Measurements from ENCODE around the gene BDH1.

DNA sequence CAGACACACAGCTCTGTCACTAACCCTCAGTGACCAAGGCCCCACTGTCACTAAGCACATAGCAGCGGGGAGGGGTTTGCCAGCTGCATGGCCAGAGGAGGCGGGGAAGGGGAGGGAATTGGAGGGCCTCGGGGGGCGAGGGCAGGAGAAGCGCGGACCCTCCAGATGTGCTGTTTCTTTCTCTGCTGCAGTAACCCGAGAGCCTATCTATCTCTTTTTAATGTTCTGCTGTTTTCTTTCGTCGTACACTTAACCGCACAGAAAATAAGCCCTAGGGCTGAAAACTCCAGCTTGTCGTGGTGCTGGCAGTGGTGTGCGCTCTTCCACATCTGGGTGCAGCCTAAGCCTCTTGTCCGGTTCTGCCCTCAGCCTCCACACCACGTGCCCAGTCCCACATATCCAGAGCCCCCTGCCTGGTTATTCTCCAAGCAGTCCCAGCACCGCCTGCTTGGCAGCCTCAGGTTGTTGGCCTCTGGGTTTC, 51.1 kb downstream of the BDH1 start:
- TF ChIP-seq, protein P1, sequence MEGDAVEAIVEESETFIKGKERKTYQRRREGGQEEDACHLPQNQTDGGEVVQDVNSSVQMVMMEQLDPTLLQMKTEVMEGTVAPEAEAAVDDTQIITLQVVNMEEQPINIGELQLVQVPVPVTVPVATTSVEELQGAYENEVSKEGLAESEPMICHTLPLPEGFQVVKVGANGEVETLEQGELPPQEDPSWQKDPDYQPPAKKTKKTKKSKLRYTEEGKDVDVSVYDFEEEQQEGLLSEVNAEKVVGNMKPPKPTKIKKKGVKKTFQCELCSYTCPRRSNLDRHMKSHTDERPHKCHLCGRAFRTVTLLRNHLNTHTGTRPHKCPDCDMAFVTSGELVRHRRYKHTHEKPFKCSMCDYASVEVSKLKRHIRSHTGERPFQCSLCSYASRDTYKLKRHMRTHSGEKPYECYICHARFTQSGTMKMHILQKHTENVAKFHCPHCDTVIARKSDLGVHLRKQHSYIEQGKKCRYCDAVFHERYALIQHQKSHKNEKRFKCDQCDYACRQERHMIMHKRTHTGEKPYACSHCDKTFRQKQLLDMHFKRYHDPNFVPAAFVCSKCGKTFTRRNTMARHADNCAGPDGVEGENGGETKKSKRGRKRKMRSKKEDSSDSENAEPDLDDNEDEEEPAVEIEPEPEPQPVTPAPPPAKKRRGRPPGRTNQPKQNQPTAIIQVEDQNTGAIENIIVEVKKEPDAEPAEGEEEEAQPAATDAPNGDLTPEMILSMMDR (conservative IDR thresholded peaks at IDR 0.05 in 1 of 2, IDR thresholded peaks at IDR 0.05 in 1 of 2; ENCODE audit: extremely low read depth in 1 of 2, insufficient read depth in 1 of 2, low read depth in 1 of 2, low read length in 2 of 2): no peak
- no peak for TF ChIP-seq EZH2 (IDR thresholded peaks at IDR 0.05; ENCODE audit: borderline replicate concordance, low read length)
